ENCODE data around the gene TMCC1.

DNA sequence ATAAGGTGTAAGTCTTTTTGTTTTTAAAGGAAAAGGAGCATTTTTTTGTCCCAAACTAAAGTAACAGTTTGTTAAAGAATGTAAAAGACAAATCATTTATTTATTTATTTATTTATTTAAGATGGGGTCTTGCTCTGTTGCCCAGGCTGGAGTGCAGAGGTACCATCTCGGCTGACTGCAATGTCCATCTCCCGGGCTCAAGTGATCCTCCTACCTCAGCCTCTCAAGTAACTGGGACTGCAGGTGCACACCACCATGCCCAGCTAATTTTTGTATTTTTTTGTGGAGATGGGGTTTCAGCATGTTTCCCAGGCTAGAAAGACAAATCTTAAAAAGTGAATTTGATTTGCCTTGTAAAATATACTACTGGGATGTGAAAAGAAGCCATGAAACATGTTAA, 200.8 kb downstream of the TMCC1 start:
- no peak for TF ChIP-seq CEBPB (IDR thresholded peaks at IDR 0.05)
- TF ChIP-seq MYC (IDR thresholded peaks at IDR 0.05; ENCODE audit: borderline replicate concordance, low read length), result no peak
- TF ChIP-seq, protein P1, sequence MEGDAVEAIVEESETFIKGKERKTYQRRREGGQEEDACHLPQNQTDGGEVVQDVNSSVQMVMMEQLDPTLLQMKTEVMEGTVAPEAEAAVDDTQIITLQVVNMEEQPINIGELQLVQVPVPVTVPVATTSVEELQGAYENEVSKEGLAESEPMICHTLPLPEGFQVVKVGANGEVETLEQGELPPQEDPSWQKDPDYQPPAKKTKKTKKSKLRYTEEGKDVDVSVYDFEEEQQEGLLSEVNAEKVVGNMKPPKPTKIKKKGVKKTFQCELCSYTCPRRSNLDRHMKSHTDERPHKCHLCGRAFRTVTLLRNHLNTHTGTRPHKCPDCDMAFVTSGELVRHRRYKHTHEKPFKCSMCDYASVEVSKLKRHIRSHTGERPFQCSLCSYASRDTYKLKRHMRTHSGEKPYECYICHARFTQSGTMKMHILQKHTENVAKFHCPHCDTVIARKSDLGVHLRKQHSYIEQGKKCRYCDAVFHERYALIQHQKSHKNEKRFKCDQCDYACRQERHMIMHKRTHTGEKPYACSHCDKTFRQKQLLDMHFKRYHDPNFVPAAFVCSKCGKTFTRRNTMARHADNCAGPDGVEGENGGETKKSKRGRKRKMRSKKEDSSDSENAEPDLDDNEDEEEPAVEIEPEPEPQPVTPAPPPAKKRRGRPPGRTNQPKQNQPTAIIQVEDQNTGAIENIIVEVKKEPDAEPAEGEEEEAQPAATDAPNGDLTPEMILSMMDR (IDR thresholded peaks at IDR 0.05), result no peak
- no peak for TF ChIP-seq POLR2A (IDR thresholded peaks at IDR 0.05; ENCODE audit: low read length)
- TF ChIP-seq EP300 (IDR thresholded peaks at IDR 0.05), result no peak

Measured in A549 (cell line).